BLaER1 (cell line): ENCODE results near the gene EYS.
"Not testable (repeated sequence)": the region's sequence is repeated elsewhere in the genome, so short reads cannot be mapped to it uniquely, and the experiment has no call there.

ENCODE experiments used
- H3K27ac ChIP-seq: shearing (Covaris generic); formaldehyde crosslinking; 2 replicates; pipeline ENCODE4 v1.8.1; 2022
- H3K27me3 ChIP-seq: shearing (Covaris generic); formaldehyde crosslinking; 2 replicates; pipeline ENCODE4 v1.8.1; 2022
- H3K36me3 ChIP-seq: shearing (Covaris generic); formaldehyde crosslinking; 2 replicates; pipeline ENCODE4 v1.8.1; 2022
- H3K4me1 ChIP-seq: shearing (Covaris generic); formaldehyde crosslinking; 2 replicates; pipeline ENCODE4 v1.8.1; 2022
- H3K4me2 ChIP-seq: shearing (Covaris generic); formaldehyde crosslinking; 2 replicates; pipeline ENCODE4 v1.8.1; 2022
- H3K4me3 ChIP-seq: shearing (Covaris generic); formaldehyde crosslinking; 2 replicates; pipeline ENCODE4 v1.8.1; 2022
- H3K9ac ChIP-seq: shearing (Covaris generic); formaldehyde crosslinking; 2 replicates; pipeline ENCODE4 v1.8.1; 2022
- H3K9me3 ChIP-seq: shearing (Covaris generic); formaldehyde crosslinking; 2 replicates; pipeline ENCODE4 v1.8.1; 2022
- H4K20me1 ChIP-seq: shearing (Covaris generic); formaldehyde crosslinking; 2 replicates; pipeline ENCODE4 v1.8.1; 2022
- Cebpa-rat ChIP-seq: shearing (Covaris generic); IDR thresholded peaks from 2 replicates; pipeline ENCODE4 v1.8.1; 2022

EYS gene

DNA sequence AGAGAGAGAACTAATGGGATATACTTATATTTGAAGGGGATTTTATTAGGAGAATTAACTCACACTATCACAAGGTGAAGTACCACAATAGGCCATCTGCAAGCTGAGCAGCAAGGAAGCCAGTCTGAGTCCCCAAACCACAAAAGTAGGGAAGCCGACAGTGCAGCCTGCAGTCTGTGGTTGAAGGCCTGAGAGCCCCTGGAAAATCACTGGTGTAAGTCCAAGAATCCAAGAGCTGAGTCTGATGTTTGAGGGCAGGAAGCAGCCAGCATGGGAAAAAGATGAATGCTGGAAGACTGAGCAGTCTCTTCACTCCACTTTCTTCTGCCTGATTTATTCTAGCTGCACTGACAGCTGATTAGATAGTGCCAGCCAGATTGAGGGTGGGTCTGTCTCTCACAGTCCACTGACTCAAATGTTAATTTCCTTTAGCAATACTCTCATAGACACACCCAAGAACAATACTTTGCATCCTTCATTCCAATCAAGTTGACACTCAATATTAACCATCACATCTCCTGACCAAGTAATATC is 1247.5 kb downstream of the EYS start:
- no peaks in the 10 kb centered on the region for H3K36me3 ChIP-seq
- no peak overlapping the region for H3K27ac ChIP-seq
- 0 out of 2 replicates have a peak overlapping the region, but pooled peaks have one; percentile 2 for H3K4me2 ChIP-seq
- H3K27me3 ChIP-seq = no peaks in the 10 kb centered on the region
- H3K4me1 ChIP-seq = peaks cover 17% of the 10 kb centered on the region
- no peak overlapping the region for H3K4me3 ChIP-seq
- no peaks in the 10 kb centered on the region for H4K20me1 ChIP-seq
- H3K9ac ChIP-seq = no peak overlapping the region
- no peaks in the 10 kb centered on the region for H3K9me3 ChIP-seq
- no peak for TF ChIP-seq Cebpa-rat

DNA sequence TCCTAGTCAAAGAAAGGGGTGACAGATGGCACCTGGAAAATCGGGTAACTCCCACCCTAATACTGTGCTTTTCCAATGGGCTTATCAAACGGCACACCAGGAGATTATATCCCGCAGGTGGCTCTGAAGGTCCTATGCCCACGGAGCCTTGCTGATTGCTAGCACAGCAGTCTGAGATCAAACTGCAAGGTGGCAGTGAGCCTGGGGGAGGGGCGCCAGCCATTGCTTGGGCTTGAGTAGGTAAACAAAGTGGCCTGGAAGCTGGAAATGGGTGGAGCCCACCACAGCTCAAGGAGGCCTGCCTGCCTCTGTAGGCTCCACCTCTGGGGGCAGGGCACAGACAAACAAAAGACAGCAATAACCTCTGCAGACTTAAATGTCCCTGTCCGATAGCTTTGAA is 1258.9 kb downstream of the EYS start:
- not testable (repeated sequence) for H3K9ac ChIP-seq, H4K20me1 ChIP-seq, H3K27me3 ChIP-seq, H3K4me1 ChIP-seq, H3K36me3 ChIP-seq, H3K4me2 ChIP-seq, H3K27ac ChIP-seq, H3K4me3 ChIP-seq, H3K9me3 ChIP-seq

DNA sequence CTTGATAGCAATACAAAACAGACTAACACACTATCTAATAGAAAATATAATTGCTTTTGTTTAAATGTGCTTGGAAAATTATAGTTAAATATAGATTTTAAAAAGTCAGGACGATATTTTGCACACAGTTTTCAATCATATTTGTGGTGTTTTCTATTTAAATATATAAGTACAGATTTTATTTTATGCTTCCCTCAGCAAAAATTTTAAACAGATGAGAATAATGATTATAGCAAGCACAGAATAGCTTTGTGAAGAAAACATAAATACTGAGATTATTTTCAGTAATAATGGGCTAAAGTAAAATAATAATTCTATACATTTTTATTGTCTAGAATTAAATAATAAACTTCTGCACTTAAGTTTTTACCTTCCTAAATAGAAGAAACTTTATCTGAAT is 1262.0 kb downstream of the EYS start:
- no peak overlapping the region for H3K27ac ChIP-seq
- H3K36me3 ChIP-seq = no peaks in the 10 kb centered on the region

DNA sequence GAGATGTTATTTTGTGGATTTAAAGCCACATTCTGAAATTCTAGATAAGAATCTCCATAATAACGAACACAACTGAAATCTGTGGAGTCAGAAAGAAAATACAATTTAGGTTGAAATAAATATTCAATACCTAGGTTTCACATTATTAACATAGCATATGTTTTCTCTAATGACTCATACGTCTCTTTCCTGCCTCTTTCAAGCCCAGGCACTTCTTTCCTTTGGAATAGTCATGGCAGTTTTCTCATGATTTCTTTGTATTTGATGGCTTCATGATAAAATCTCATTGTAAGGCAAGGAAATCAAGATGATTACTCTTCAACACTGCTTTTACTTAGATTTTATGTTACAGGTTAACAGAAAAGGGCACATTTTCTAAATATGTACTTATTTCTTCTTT is 1267.8 kb downstream of the EYS start:
- H3K9ac ChIP-seq = no peak overlapping the region
- no peaks in the 10 kb centered on the region for H3K36me3 ChIP-seq
- no peak overlapping the region for H3K27ac ChIP-seq
- H3K27me3 ChIP-seq = no peaks in the 10 kb centered on the region
- H3K4me2 ChIP-seq = no peak overlapping the region
- H3K4me1 ChIP-seq = no peaks in the 10 kb centered on the region
- H3K9me3 ChIP-seq = no peaks in the 10 kb centered on the region
- no peaks in the 10 kb centered on the region for H4K20me1 ChIP-seq
- no peak overlapping the region for H3K4me3 ChIP-seq
- TF ChIP-seq Cebpa-rat = no peak

More for the DNA sequence above, 1262.0 kb downstream of the EYS start:
- H3K9me3 ChIP-seq = no peaks in the 10 kb centered on the region
- H3K4me1 ChIP-seq = no peaks in the 10 kb centered on the region
- no peaks in the 10 kb centered on the region for H4K20me1 ChIP-seq
- H3K9ac ChIP-seq = no peak overlapping the region
- H3K4me3 ChIP-seq = no peak overlapping the region
- H3K4me2 ChIP-seq = no peak overlapping the region
- no peaks in the 10 kb centered on the region for H3K27me3 ChIP-seq
- TF ChIP-seq Cebpa-rat = no peak

DNA sequence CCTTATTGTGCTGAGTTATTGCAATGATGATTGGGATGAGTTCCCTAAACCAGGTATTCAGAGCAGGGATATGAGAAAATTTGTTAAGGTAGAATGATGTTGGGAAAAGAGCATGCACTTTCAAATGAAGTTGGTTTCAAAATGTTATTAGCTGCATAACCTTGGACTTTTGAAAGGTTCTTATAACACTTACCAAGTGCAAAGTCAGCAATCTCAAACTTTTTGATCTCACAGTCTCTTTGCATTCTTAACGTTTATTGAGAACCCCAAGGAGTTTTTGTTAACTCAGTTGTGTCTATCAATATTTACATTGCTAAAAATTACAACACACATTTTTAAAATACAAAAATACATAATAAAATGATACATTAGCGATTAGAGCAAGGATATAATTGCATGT is 1269.0 kb downstream of the EYS start:
- no peaks in the 10 kb centered on the region for H3K36me3 ChIP-seq
- H3K4me3 ChIP-seq = no peak overlapping the region
- TF ChIP-seq Cebpa-rat = no peak
- H3K27me3 ChIP-seq = no peaks in the 10 kb centered on the region
- no peaks in the 10 kb centered on the region for H3K4me1 ChIP-seq
- H3K27ac ChIP-seq = no peak overlapping the region
- H4K20me1 ChIP-seq = no peaks in the 10 kb centered on the region
- H3K9me3 ChIP-seq = no peaks in the 10 kb centered on the region
- no peak overlapping the region for H3K9ac ChIP-seq
- H3K4me2 ChIP-seq = no peak overlapping the region

DNA sequence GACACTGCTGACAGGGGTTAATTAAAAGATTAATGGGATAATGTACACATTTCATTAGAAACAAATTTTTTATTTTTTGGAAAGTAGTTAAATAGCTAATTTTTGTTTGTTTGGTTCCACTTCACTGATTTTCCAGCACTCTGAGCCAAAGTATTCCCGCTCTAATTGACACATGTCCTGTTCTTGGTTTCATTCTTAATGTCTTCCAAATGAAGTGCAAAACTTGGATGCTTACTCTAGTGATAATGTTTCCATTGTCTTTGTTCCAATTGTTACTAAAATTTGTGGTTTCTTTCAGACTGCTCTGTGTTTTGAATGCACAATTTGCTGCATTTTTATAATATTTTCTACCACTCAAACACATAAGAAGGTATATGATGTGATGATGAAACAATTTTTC is 1277.1 kb downstream of the EYS start:
- no peaks in the 10 kb centered on the region for H3K27me3 ChIP-seq
- no peaks in the 10 kb centered on the region for H4K20me1 ChIP-seq
- H3K4me3 ChIP-seq = no peak overlapping the region
- no peak overlapping the region for H3K9ac ChIP-seq
- H3K36me3 ChIP-seq = no peaks in the 10 kb centered on the region
- no peak for TF ChIP-seq Cebpa-rat
- no peak overlapping the region for H3K27ac ChIP-seq
- no peak overlapping the region for H3K4me2 ChIP-seq
- no peaks in the 10 kb centered on the region for H3K4me1 ChIP-seq
- no peaks in the 10 kb centered on the region for H3K9me3 ChIP-seq

DNA sequence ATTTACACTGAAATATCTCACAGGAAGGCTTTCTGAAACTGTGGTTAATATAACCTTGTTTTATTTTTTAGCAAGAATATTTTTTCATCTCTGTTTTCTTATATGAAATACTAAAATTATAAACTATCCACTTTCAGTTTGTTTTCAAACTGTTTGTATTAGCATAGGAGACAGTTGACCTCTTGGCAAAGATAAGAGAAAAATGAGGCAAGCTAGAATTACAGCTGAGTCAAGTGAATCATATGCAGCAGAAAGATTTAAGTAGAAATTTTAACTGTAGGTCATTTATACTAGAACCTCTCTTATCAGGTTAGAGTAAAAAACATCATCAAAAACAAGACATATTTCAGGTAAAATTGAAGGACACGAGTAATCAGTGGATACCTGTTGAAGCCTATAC is 1278.8 kb downstream of the EYS start:
- TF ChIP-seq Cebpa-rat = no peak
- Histone ChIP-seq H4K20me1 (no peaks in the 10 kb centered on the region), H3K4me3 (no peak overlapping the region), H3K4me1 (no peaks in the 10 kb centered on the region), H3K9me3 (no peaks in the 10 kb centered on the region), H3K4me2 (no peak overlapping the region), H3K9ac (no peak overlapping the region), H3K27ac (no peak overlapping the region), H3K27me3 (no peaks in the 10 kb centered on the region), H3K36me3 (no peaks in the 10 kb centered on the region)

DNA sequence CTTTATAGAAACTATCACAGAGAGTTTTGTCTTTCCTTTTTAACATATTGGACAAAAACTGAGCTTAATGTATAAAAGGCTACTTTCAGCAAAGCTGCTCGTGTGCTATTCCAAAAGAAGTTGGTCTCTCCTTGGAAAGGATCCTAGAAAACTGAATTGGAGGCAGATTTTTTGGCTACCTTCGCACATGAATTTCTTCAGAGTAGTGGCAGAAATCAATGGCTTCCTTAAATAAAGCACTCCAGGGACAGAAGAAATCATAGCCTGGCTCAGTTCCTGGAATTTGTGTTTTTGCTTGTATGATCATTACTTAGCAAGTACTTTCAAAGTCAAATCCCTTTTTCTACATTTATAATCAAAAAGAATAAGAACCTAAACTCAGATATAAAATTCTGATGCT is 1291.1 kb downstream of the EYS start:
- Histone ChIP-seq H3K36me3 (no peaks in the 10 kb centered on the region), H3K27ac (no peak overlapping the region), H3K4me2 (no peak overlapping the region), H3K27me3 (no peaks in the 10 kb centered on the region), H3K9me3 (peaks cover 20% of the 10 kb centered on the region), H3K4me1 (no peaks in the 10 kb centered on the region), H3K9ac (no peak overlapping the region), H3K4me3 (no peak overlapping the region), H4K20me1 (no peaks in the 10 kb centered on the region)
- no peak for TF ChIP-seq Cebpa-rat

DNA sequence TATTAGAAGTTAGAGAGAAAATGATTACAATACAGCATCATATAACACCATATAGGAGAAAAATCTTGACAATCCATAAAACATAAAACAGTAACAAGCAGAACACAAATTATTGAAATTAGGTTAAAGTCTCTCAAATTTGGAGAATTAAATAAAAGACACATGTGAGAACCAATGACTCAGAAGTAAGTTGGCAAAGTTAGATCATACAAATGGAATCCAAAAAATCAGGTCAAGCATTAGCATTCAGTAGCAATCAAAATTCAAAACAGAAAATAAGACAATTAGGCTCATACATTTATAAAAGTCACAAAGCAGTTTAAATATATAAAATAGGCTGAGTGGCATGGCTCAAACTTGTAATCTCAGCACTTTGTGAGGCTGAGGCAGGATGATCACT is 1295.8 kb downstream of the EYS start:
- no peaks in the 10 kb centered on the region for H3K4me1 ChIP-seq
- no peaks in the 10 kb centered on the region for H3K27me3 ChIP-seq
- H3K27ac ChIP-seq = no peak overlapping the region
- H3K36me3 ChIP-seq = no peaks in the 10 kb centered on the region
- no peaks in the 10 kb centered on the region for H3K9me3 ChIP-seq
- no peaks in the 10 kb centered on the region for H4K20me1 ChIP-seq
- no peak for TF ChIP-seq Cebpa-rat
- no peak overlapping the region for H3K9ac ChIP-seq
- no peak overlapping the region for H3K4me2 ChIP-seq
- no peak overlapping the region for H3K4me3 ChIP-seq

DNA sequence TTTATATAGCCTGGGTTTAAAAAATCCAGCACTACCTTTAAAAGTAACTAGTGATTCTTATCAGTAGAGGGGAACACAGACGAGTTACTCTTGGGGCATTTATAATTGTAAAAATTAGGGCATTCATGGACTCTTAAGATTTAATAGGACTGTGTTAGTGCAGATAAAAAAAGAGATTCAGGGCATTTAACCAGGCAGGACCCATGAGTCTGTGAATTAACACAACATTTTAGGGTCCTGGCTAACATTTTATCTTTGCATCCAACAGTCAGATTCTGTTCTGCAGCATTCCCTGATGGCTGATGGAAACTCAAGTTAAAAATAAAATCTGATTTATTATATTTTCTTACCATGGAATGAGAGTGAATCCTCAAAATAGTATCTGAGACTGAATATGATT is 1297.1 kb downstream of the EYS start:
- H3K9me3 ChIP-seq = no peaks in the 10 kb centered on the region
- H3K36me3 ChIP-seq = no peaks in the 10 kb centered on the region
- no peaks in the 10 kb centered on the region for H3K27me3 ChIP-seq
- H3K4me2 ChIP-seq = no peak overlapping the region
- H4K20me1 ChIP-seq = no peaks in the 10 kb centered on the region
- no peak for TF ChIP-seq Cebpa-rat
- no peak overlapping the region for H3K27ac ChIP-seq
- H3K4me1 ChIP-seq = no peaks in the 10 kb centered on the region
- no peak overlapping the region for H3K9ac ChIP-seq
- H3K4me3 ChIP-seq = no peak overlapping the region

DNA sequence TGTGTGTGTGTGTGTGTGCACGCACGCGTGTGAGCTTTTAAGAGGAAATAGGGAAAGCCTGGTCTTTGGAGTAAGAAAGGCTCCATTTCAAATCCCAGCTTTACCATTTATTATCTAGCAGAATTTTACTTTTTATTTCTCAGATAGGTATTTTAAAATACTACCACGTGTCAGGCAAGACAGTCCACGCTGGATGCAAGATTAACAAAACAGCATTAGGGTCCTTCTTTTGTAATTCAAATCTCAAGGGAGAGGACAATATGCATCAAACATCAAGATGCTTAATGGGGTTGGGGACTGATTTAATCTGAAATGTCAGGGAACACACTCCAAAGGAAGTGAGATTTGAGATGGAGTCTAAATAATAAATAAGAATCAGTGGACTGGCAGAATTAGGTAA is 1302.6 kb downstream of the EYS start:
- no peaks in the 10 kb centered on the region for H3K4me1 ChIP-seq
- no peak overlapping the region for H3K9ac ChIP-seq
- no peaks in the 10 kb centered on the region for H3K27me3 ChIP-seq
- H4K20me1 ChIP-seq = no peaks in the 10 kb centered on the region
- H3K9me3 ChIP-seq = no peaks in the 10 kb centered on the region
- no peak for TF ChIP-seq Cebpa-rat
- H3K36me3 ChIP-seq = no peaks in the 10 kb centered on the region
- H3K4me2 ChIP-seq = no peak overlapping the region
- H3K4me3 ChIP-seq = no peak overlapping the region
- H3K27ac ChIP-seq = no peak overlapping the region
